ENCODE results near the gene DCLK1. TPM values are rescaled to one million over a fixed set of nuclear protein-coding genes. Genes with fewer than 3 reads are reported as not detected.
"Not testable (repeated sequence)": the region's sequence is repeated elsewhere in the genome, so short reads cannot be mapped to it uniquely, and the experiment has no call there.

Gene DCLK1
- total and polyA plus RNA-seq, 2 experiments from 2014 or later: 0.16 to 2.9 TPM

- H3K79me2 ChIP-seq: no peaks in the 10 kb centered on the region
- H3K4me3 ChIP-seq: no peak overlapping the region
- H2AFZ ChIP-seq: no peak overlapping the region
- H3K9me2 ChIP-seq (replicated peaks; ENCODE audit: insufficient read depth): no peaks in the 10 kb centered on the region
- DNase-seq (ENCODE audit: low spot score): no peak
- H3K36me3 ChIP-seq (replicated peaks; ENCODE audit: insufficient read depth, low read depth): no peaks in the 10 kb centered on the region
- TF ChIP-seq CTCF (IDR thresholded peaks at IDR 0.05; ENCODE audit: poor library complexity): no peak
- TF ChIP-seq EZH2 (IDR thresholded peaks at IDR 0.05; ENCODE audit: borderline replicate concordance): no peak
- TF ChIP-seq EZH2phosphoT487 (IDR thresholded peaks at IDR 0.05; ENCODE audit: low read depth, severe bottlenecking, unreplicated experiment): no peak
- no peak overlapping the region for H3K27ac ChIP-seq
- no peaks in the 10 kb centered on the region for H3K9me3 ChIP-seq (ENCODE audit: low read depth)
- no peaks in the 10 kb centered on the region for H3K4me1 ChIP-seq (ENCODE audit: insufficient read depth)
- H4K20me1 ChIP-seq (ENCODE audit: insufficient read depth, poor library complexity, severe bottlenecking): no peaks in the 10 kb centered on the region
- peaks cover 4% of the 10 kb centered on the region for H3K27me3 ChIP-seq
- no peak overlapping the region for H3K4me2 ChIP-seq
Observed at GRCh38 chr13:36076211-36076610, 55.0 kb downstream of the DCLK1 start.

GRCh38 chr13:36074659-36075058 is 56.5 kb downstream of the DCLK1 start:
- H3K27ac ChIP-seq: no peak overlapping the region
- WGBS (ENCODE audit: low lambda C conversion rate, missing lambda C conversion rate): 83% methylated on average over 3 of the region's 3 CpGs
- TF ChIP-seq EZH2phosphoT487 (IDR thresholded peaks at IDR 0.05; ENCODE audit: low read depth, severe bottlenecking, unreplicated experiment): no peak
- no peak for TF ChIP-seq EZH2 (IDR thresholded peaks at IDR 0.05; ENCODE audit: borderline replicate concordance)
- TF ChIP-seq CTCF (IDR thresholded peaks at IDR 0.05; ENCODE audit: poor library complexity): no peak
- no peaks in the 10 kb centered on the region for H3K9me2 ChIP-seq (replicated peaks; ENCODE audit: insufficient read depth)
- no peak overlapping the region for H3K4me2 ChIP-seq
- H4K20me1 ChIP-seq (ENCODE audit: insufficient read depth, poor library complexity, severe bottlenecking): no peaks in the 10 kb centered on the region
- H3K9me3 ChIP-seq (ENCODE audit: low read depth): no peaks in the 10 kb centered on the region
- H3K36me3 ChIP-seq (replicated peaks; ENCODE audit: insufficient read depth, low read depth): no peaks in the 10 kb centered on the region
- H3K4me3 ChIP-seq: no peak overlapping the region
- peaks cover 4% of the 10 kb centered on the region for H3K27me3 ChIP-seq
- no peaks in the 10 kb centered on the region for H3K79me2 ChIP-seq
- no peak for DNase-seq (ENCODE audit: low spot score)
- no peak overlapping the region for H2AFZ ChIP-seq
- no peaks in the 10 kb centered on the region for H3K4me1 ChIP-seq (ENCODE audit: insufficient read depth)

- WGBS (ENCODE audit: low lambda C conversion rate, missing lambda C conversion rate): 61% methylated on average over 4 of the region's 4 CpGs
- Histone ChIP-seq H3K9me2 (replicated peaks; ENCODE audit: insufficient read depth) (no peaks in the 10 kb centered on the region), H3K4me2 (no peak overlapping the region), H2AFZ (no peak overlapping the region), H3K27ac (no peak overlapping the region), H3K79me2 (no peaks in the 10 kb centered on the region), H3K9me3 (ENCODE audit: low read depth) (no peaks in the 10 kb centered on the region), H3K4me1 (ENCODE audit: insufficient read depth) (no peaks in the 10 kb centered on the region), H3K36me3 (replicated peaks; ENCODE audit: insufficient read depth, low read depth) (no peaks in the 10 kb centered on the region), H3K4me3 (no peak overlapping the region), H3K27me3 (peaks cover 4% of the 10 kb centered on the region), H4K20me1 (ENCODE audit: insufficient read depth, poor library complexity, severe bottlenecking) (no peaks in the 10 kb centered on the region)
- TF ChIP-seq EZH2 (IDR thresholded peaks at IDR 0.05; ENCODE audit: borderline replicate concordance) (no peak), EZH2phosphoT487 (IDR thresholded peaks at IDR 0.05; ENCODE audit: low read depth, severe bottlenecking, unreplicated experiment) (no peak), CTCF (IDR thresholded peaks at IDR 0.05; ENCODE audit: poor library complexity) (no peak)
- no peak for DNase-seq (ENCODE audit: low spot score)
Observed at GRCh38 chr13:36072152-36072935, 58.8 kb downstream of the DCLK1 start.

- WGBS (ENCODE audit: low lambda C conversion rate, missing lambda C conversion rate): 92% methylated on average over 12 of the region's 12 CpGs
- not testable (repeated sequence) for H2AFZ ChIP-seq; H3K9me2 ChIP-seq (replicated peaks; ENCODE audit: insufficient read depth); H3K36me3 ChIP-seq (replicated peaks; ENCODE audit: insufficient read depth, low read depth); H4K20me1 ChIP-seq (ENCODE audit: insufficient read depth, poor library complexity, severe bottlenecking); H3K27me3 ChIP-seq; DNase-seq (ENCODE audit: low spot score); H3K4me1 ChIP-seq (ENCODE audit: insufficient read depth); H3K79me2 ChIP-seq; H3K4me2 ChIP-seq; H3K9me3 ChIP-seq (ENCODE audit: low read depth); H3K27ac ChIP-seq; H3K4me3 ChIP-seq
Observed at GRCh38 chr13:36070504-36071192, 60.5 kb downstream of the DCLK1 start.

Data from hepatocyte (in vitro differentiated cells).